ENCODE data around the gene TBX21.
A peak's percentile ranks its signal among the peaks of the same experiment; 100 is the strongest.

DNA sequence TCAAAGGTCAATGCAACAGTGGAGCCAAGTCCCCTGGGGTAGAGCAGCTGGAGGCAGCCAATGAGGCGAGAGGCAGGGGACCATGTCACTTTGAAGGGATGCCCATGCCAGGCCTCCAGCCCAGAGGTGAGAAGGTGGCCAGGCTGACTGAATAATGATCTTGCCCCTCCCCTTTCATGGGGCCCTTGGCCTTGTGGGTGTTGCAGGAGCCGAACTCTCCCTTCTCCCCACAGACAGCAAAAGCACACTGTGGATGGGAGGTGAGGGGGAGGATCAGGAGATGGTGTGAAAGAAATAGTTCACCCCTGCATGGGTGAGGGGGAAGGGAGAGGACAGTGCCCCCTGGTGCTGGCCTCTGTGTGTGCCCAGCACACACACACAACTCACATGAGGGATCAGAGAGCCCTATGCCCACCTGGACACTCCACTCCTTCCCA, 15.8 kb upstream of the TBX21 start:
- TF ChIP-seq EP300 (IDR thresholded peaks at IDR 0.05; ENCODE audit: borderline replicate concordance) (no peak), FOXM1 (IDR thresholded peaks at IDR 0.05; ENCODE audit: borderline replicate concordance, low read depth) (no peak), RAD21 (IDR thresholded peaks at IDR 0.05; ENCODE audit: low read depth) (peak; percentile 12; the same call in 1 of the 2 replicates), CEBPB (IDR thresholded peaks at IDR 0.05) (no peak), TEAD4 (IDR thresholded peaks at IDR 0.05) (no peak), TAF1 (IDR thresholded peaks at IDR 0.05; ENCODE audit: low read depth) (no peak), YY1 (IDR thresholded peaks at IDR 0.05; ENCODE audit: low read depth) (no peak), NFIC (IDR thresholded peaks at IDR 0.05) (no peak), ZBTB7A (IDR thresholded peaks at IDR 0.05; ENCODE audit: low read depth) (no peak), TCF12 (IDR thresholded peaks at IDR 0.05; ENCODE audit: low read depth) (no peak), CREB1 (IDR thresholded peaks at IDR 0.05; ENCODE audit: low read depth) (no peak)
- TF ChIP-seq, protein P1, sequence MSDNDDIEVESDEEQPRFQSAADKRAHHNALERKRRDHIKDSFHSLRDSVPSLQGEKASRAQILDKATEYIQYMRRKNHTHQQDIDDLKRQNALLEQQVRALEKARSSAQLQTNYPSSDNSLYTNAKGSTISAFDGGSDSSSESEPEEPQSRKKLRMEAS (IDR thresholded peaks at IDR 0.05), result no peak
- TF ChIP-seq, protein P2, sequence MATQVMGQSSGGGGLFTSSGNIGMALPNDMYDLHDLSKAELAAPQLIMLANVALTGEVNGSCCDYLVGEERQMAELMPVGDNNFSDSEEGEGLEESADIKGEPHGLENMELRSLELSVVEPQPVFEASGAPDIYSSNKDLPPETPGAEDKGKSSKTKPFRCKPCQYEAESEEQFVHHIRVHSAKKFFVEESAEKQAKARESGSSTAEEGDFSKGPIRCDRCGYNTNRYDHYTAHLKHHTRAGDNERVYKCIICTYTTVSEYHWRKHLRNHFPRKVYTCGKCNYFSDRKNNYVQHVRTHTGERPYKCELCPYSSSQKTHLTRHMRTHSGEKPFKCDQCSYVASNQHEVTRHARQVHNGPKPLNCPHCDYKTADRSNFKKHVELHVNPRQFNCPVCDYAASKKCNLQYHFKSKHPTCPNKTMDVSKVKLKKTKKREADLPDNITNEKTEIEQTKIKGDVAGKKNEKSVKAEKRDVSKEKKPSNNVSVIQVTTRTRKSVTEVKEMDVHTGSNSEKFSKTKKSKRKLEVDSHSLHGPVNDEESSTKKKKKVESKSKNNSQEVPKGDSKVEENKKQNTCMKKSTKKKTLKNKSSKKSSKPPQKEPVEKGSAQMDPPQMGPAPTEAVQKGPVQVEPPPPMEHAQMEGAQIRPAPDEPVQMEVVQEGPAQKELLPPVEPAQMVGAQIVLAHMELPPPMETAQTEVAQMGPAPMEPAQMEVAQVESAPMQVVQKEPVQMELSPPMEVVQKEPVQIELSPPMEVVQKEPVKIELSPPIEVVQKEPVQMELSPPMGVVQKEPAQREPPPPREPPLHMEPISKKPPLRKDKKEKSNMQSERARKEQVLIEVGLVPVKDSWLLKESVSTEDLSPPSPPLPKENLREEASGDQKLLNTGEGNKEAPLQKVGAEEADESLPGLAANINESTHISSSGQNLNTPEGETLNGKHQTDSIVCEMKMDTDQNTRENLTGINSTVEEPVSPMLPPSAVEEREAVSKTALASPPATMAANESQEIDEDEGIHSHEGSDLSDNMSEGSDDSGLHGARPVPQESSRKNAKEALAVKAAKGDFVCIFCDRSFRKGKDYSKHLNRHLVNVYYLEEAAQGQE (IDR thresholded peaks at IDR 0.05; ENCODE audit: low read depth), result no peak
